ENCODE data around the gene SYN1. TPM values are rescaled to one million over a fixed set of nuclear protein-coding genes. Genes with fewer than 3 reads are reported as not detected.
A peak's percentile ranks its signal among the peaks of the same experiment; 100 is the strongest.

The SYN1 gene
- total and polyA plus RNA-seq, 2 experiments from 2014 or later, result 3.6 to 6.7 TPM

- TF ChIP-seq ZNF462 (CRISPR knock-in tag; IDR thresholded peaks at IDR 0.05), result no peak
These were observed 9.1 kb downstream of the SYN1 start (continued) for GRCh38 chrX:47610511-47610910.

GRCh38 chrX:47608130-47608810 is 11.4 kb downstream of the SYN1 start:
- peak; percentile 74 for DNase-seq (ENCODE audit: low spot score)
- H3K27ac ChIP-seq (ENCODE audit: low read depth), result 0 out of 2 replicates have a peak overlapping the region, but pooled peaks have one; percentile 59
- H3F3A ChIP-seq (replicated peaks; ENCODE audit: low read depth), result no peaks in the 10 kb centered on the region
- peak; percentile 65; the same call in 1 of the 2 replicates for TF ChIP-seq ETS1 (IDR thresholded peaks at IDR 0.05)
- no peak for TF ChIP-seq EZH2 (IDR thresholded peaks at IDR 0.05; ENCODE audit: low read depth, unreplicated experiment)
- TF ChIP-seq CREB1 (CRISPR knock-in tag; IDR thresholded peaks at IDR 0.05; ENCODE audit: low read depth), result no peak
- TF ChIP-seq ZNF462 (CRISPR knock-in tag; IDR thresholded peaks at IDR 0.05), result no peak
- no peak for TF ChIP-seq ZNF114 (CRISPR knock-in tag; IDR thresholded peaks at IDR 0.05)
- H3K9me3 Mint-ChIP-seq, result no peaks in the 10 kb centered on the region
- H3K4me3 Mint-ChIP-seq, result no peak overlapping the region; the same call in 1 of the 3 replicates
- H3K27me3 Mint-ChIP-seq (ENCODE audit: insufficient read depth, low read depth, poor library complexity), result peaks cover 4% of the 10 kb centered on the region
- no peaks in the 10 kb centered on the region for H3K4me1 ChIP-seq (ENCODE audit: insufficient read depth)
- no peaks in the 10 kb centered on the region for H3K36me3 ChIP-seq (ENCODE audit: insufficient read depth)
- no peaks in the 10 kb centered on the region for H3K9me2 ChIP-seq (ENCODE audit: insufficient read depth)
- H3K79me2 ChIP-seq (replicated peaks; ENCODE audit: insufficient read depth), result no peaks in the 10 kb centered on the region
- peak overlapping the region; percentile 98 for H3K27ac Mint-ChIP-seq
- H3K4me1 Mint-ChIP-seq, result peaks cover 17% of the 10 kb centered on the region
- no peak overlapping the region for H3K4me2 ChIP-seq
- peaks cover 13% of the 10 kb centered on the region; the same call in 2 of the 3 replicates for H3K36me3 Mint-ChIP-seq (ENCODE audit: low read depth)
- no peak overlapping the region; the same call in 1 of the 2 replicates for H3K4me3 ChIP-seq
- ATAC-seq, result peak; percentile 96
- no peaks in the 10 kb centered on the region for H3K27me3 ChIP-seq (ENCODE audit: insufficient read depth)
- no peak overlapping the region for H2AFZ ChIP-seq
- H4K20me1 ChIP-seq (replicated peaks; ENCODE audit: insufficient read depth), result no peaks in the 10 kb centered on the region

All from GM23338 (cell line).